PC-9 (cell line): Measurements from ENCODE around the gene PSPN. TPM values are rescaled to one million over a fixed set of nuclear protein-coding genes. Genes with fewer than 3 reads are reported as not detected.
"Not testable (repeated sequence)": the region's sequence is repeated elsewhere in the genome, so short reads cannot be mapped to it uniquely, and the experiment has no call there.

ENCODE experiments used
- BruUV-seq: library from RNA; stranded (reverse); fragments of 400-500 nt; replicated peaks from 2 replicates; lab custom pipeline; 2021; lab: Mats Ljungman, UMichigan
- CTCF ChIA-PET: fragments of 300-600 bp; sonication (Branson Sonifier 250); formaldehyde crosslinking; loops from one replicate; lab custom pipeline; 2022; ENCODE audit warnings: antibody characterized with exemption; lab: Charles Lee
- POLR2A ChIA-PET: fragments of 300-600 bp; sonication (Branson Sonifier 250); formaldehyde crosslinking; loops from one replicate; lab custom pipeline; 2022; ENCODE audit warnings: antibody characterized with exemption; ENCODE audit not compliant: unreplicated experiment; lab: Charles Lee
- DNase-seq, 2 experiments: peaks; one replicate each; pipeline versions ENCODE4 v3.0.0 to v3.0.0-alpha.2; 2015 to 2022; ENCODE audit warnings: mixed read lengths in 1 of 2
- H2AFZ ChIP-seq: fragments of 200-600 bp; sonication (generic); 2 replicates; pipeline ENCODE4 v1.8.1; 2017; ENCODE audit warnings: antibody characterized with exemption
- H3F3A ChIP-seq: fragments of 200-600 bp; sonication (generic); 2 replicates; pipeline ENCODE4 v1.8.1; 2017; ENCODE audit warnings: antibody characterized with exemption, mild to moderate bottlenecking, low read depth; ENCODE audit not compliant: insufficient read depth
- H3K27ac ChIP-seq: fragments of 200-600 bp; sonication (generic); 2 replicates; pipeline ENCODE4 v1.6.1; 2016; ENCODE audit warnings: mixed run types
- H3K27me3 ChIP-seq: fragments of 200-600 bp; sonication (generic); 2 replicates; pipeline ENCODE4 v1.6.1; 2016; ENCODE audit warnings: low read depth, mixed run types; ENCODE audit not compliant: insufficient read depth
- H3K36me3 ChIP-seq: fragments of 200-600 bp; sonication (generic); 2 replicates; pipeline ENCODE4 v1.6.1; 2016; ENCODE audit warnings: low read depth, mixed run types
- H3K4me1 ChIP-seq: fragments of 200-600 bp; sonication (generic); replicated peaks from 2 replicates; pipeline ENCODE4 v1.6.1; 2016; ENCODE audit warnings: mixed run types; ENCODE audit not compliant: insufficient read depth
- H3K4me2 ChIP-seq: fragments of 200-600 bp; sonication (generic); 2 replicates; pipeline ENCODE4 v1.6.1; 2017; ENCODE audit warnings: mixed run types
- H3K4me3 ChIP-seq: fragments of 200-600 bp; sonication (generic); 2 replicates; pipeline ENCODE4 v1.6.1; 2016; ENCODE audit warnings: mixed run types
- H3K79me2 ChIP-seq: fragments of 200-600 bp; sonication (generic); 2 replicates; pipeline ENCODE4 v1.6.1; 2017; ENCODE audit warnings: low read depth, mixed run types
- H3K9me2 ChIP-seq: fragments of 200-600 bp; sonication (generic); 2 replicates; pipeline ENCODE4 v1.8.1; 2017; ENCODE audit warnings: mild to moderate bottlenecking; ENCODE audit not compliant: insufficient read depth
- H3K9me3 ChIP-seq: fragments of 200-600 bp; sonication (generic); 2 replicates; pipeline ENCODE4 v1.8.1; 2016; ENCODE audit warnings: low read depth; ENCODE audit not compliant: insufficient read depth
- H4K20me1 ChIP-seq: fragments of 200-600 bp; sonication (generic); 2 replicates; pipeline ENCODE4 v1.8.1; 2017; ENCODE audit not compliant: insufficient read depth
- CTCF ChIP-seq: fragments of 200-600 bp; sonication (generic); conservative IDR thresholded peaks from 2 replicates; pipeline ENCODE4 v1.6.1; 2017; ENCODE audit warnings: mixed run types, antibody characterized with exemption, mild to moderate bottlenecking, moderate library complexity
- EZH2 ChIP-seq: fragments of 200-600 bp; sonication (generic); IDR thresholded peaks from 2 replicates; pipeline ENCODE4 v1.8.0; 2017; ENCODE audit warnings: antibody characterized with exemption, low read depth
- intact Hi-C: fragments of 100-400 bp; cut with micrococcal nuclease; formaldehyde crosslinking; loops from one replicate; pipeline ENCODE4 v1.10.0; 2022; ENCODE audit not compliant: unreplicated experiment
- total RNA-seq: library from RNA; stranded (reverse); gene quantifications from 2 replicates; pipeline ENCODE4 v1.2.3, GENCODE V29; 2021

PSPN gene
- total RNA-seq, 1 experiment from 2014 or later = 1.3 TPM

DNA sequence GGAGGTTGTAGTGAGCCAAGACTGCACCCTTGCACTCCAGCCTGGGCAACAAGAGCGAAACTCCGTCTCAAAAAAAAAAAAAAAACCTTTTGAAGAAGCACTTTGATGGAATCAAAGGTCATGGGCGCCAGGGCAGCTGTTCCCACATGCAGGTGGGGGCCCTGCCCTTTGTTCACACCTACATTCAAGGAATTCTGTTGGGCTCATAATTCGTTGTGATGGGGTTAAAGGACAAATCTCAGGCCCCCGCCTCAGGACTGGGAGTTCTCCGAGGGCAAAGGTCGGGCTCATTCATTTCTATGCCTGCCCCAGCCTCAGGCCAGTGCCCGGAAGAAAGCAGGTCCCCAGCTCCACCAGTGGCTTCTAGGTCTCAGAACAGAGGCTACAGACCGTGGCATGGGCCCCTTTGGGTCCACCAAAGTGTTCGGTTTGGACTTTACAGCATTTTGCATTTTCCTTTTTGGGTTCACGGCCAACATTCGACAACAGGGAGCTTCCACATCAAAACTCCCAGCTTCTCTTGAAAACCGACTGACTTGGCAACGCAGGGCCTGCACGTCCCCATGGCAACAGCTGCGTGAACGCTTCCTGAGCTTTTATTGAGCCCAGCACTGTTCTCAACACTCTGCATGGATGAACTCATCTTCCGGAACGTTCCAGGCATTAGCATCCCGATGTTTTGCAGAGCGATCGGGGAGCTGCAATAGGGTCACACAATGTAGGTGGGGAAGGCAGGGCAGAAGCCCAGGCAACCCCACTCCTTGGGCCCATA lies 27.3 kb upstream of the PSPN start:
- Histone ChIP-seq H2AFZ (no peak overlapping the region), H3K4me2 (no peak overlapping the region), H3K36me3 (no peaks in the 10 kb centered on the region), H3K4me1 (no peaks in the 10 kb centered on the region), H3K79me2 (no peaks in the 10 kb centered on the region), H3K9me3 (no peaks in the 10 kb centered on the region), H3K4me3 (no peak overlapping the region), H4K20me1 (no peaks in the 10 kb centered on the region), H3F3A (no peaks in the 10 kb centered on the region), H3K27me3 (no peaks in the 10 kb centered on the region), H3K9me2 (no peaks in the 10 kb centered on the region), H3K27ac (no peak overlapping the region)
- DNase-seq = no peak
- POLR2A ChIA-PET = interaction anchor here (0.7 kb wide), 1 partner anchor 30 kb away, joined by 5 read pairs; the partner anchor contains the start of gene ALKBH7
- TF ChIP-seq CTCF (no peak), EZH2 (no peak)
- intact Hi-C loops = no loop called here
- no TSS peak for BruUV-seq
- CTCF ChIA-PET = no interaction called here

GRCh38 chr19:6402058-6402457 lies 26.3 kb upstream of the PSPN start:
- no peak for DNase-seq
- POLR2A ChIA-PET = no interaction called here
- BruUV-seq = no TSS peak
- no peaks in the 10 kb centered on the region for H3F3A ChIP-seq
- no peaks in the 10 kb centered on the region for H3K4me1 ChIP-seq
- TF ChIP-seq CTCF (no peak), EZH2 (no peak)
- H3K4me3 ChIP-seq = no peak overlapping the region
- H3K27ac ChIP-seq = no peak overlapping the region
- no peaks in the 10 kb centered on the region for H3K27me3 ChIP-seq
- no peak overlapping the region for H3K4me2 ChIP-seq
- no peaks in the 10 kb centered on the region for H3K9me3 ChIP-seq
- no peaks in the 10 kb centered on the region for H3K9me2 ChIP-seq
- no peaks in the 10 kb centered on the region for H3K36me3 ChIP-seq
- intact Hi-C loops = no loop called here
- CTCF ChIA-PET = no interaction called here
- H2AFZ ChIP-seq = no peak overlapping the region
- no peaks in the 10 kb centered on the region for H4K20me1 ChIP-seq
- no peaks in the 10 kb centered on the region for H3K79me2 ChIP-seq

- H3K9me2 ChIP-seq, H3K4me1 ChIP-seq, H3K36me3 ChIP-seq, H3K79me2 ChIP-seq, H3F3A ChIP-seq, H3K4me2 ChIP-seq, CTCF ChIA-PET, H4K20me1 ChIP-seq, H3K9me3 ChIP-seq, DNase-seq, H2AFZ ChIP-seq, H3K4me3 ChIP-seq, H3K27ac ChIP-seq, H3K27me3 ChIP-seq, BruUV-seq, intact Hi-C loops: not testable (repeated sequence)
- POLR2A ChIA-PET = interaction anchor here (0.6 kb wide), 1 partner anchor 28 kb away, joined by 3 read pairs; the partner anchor contains the start of gene ALKBH7
Observed at GRCh38 chr19:6400062-6400944, 24.6 kb upstream of the PSPN start.
